ENCODE data around the gene SPACA9. TPM values are rescaled to one million over a fixed set of nuclear protein-coding genes. Genes with fewer than 3 reads are reported as not detected.

The SPACA9 gene
- total RNA-seq, 4 donors from 2014 or later: 3.0 to 4.2 (median 3.3) TPM

- TF ChIP-seq CTCF (IDR thresholded peaks at IDR 0.05; ENCODE audit: low read depth): no peak
Observed at GRCh38 chr9:132854832-132855231, 23.9 kb upstream of the SPACA9 start.

GRCh38 chr9:132855904-132856303 lies 22.8 kb upstream of the SPACA9 start:
- no peak for TF ChIP-seq CTCF (IDR thresholded peaks at IDR 0.05; ENCODE audit: low read depth)

GRCh38 chr9:132857031-132857430 lies 21.7 kb upstream of the SPACA9 start:
- no peak for TF ChIP-seq CTCF (IDR thresholded peaks at IDR 0.05; ENCODE audit: low read depth)

- TF ChIP-seq CTCF (IDR thresholded peaks at IDR 0.05; ENCODE audit: low read depth): no peak
Observed at GRCh38 chr9:132857616-132858342, 20.9 kb upstream of the SPACA9 start.

- no peak for TF ChIP-seq CTCF (IDR thresholded peaks at IDR 0.05; ENCODE audit: low read depth)
Observed at GRCh38 chr9:132858751-132859150, 19.9 kb upstream of the SPACA9 start.

- no peak for TF ChIP-seq CTCF (IDR thresholded peaks at IDR 0.05; ENCODE audit: low read depth)
Observed at GRCh38 chr9:132861666-132862065, 17.0 kb upstream of the SPACA9 start.

- TF ChIP-seq CTCF (IDR thresholded peaks at IDR 0.05; ENCODE audit: low read depth): no peak
Observed at GRCh38 chr9:132862533-132862932, 16.2 kb upstream of the SPACA9 start.
